HepG2 (cell line): ENCODE data around the gene PTGIS. TPM values are rescaled to one million over a fixed set of nuclear protein-coding genes. Genes with fewer than 3 reads are reported as not detected.

Source experiments
- AHDC1 ChIP-seq: sonication (generic); formaldehyde crosslinking; IDR thresholded peaks from 2 replicates; pipeline ENCODE4 v1.5.1; 2020; ENCODE audit warnings: mild to moderate bottlenecking, missing genetic modification reagents, borderline replicate concordance
- ARID2 ChIP-seq: sonication (generic); formaldehyde crosslinking; IDR thresholded peaks from 2 replicates; pipeline ENCODE4 v1.8.1; 2022; ENCODE audit warnings: mild to moderate bottlenecking, missing genetic modification reagents, borderline replicate concordance
- ATF7-NPFF ChIP-seq: sonication (generic); formaldehyde crosslinking; IDR thresholded peaks from 2 replicates; pipeline ENCODE4 v1.8.1; 2023; ENCODE audit warnings: mild to moderate bottlenecking, low read depth, missing genetic modification reagents, moderate library complexity
- EZH2 ChIP-seq: conservative IDR thresholded peaks from 2 replicates; pipeline ENCODE4 v1.6.1; 2012; ENCODE audit warnings: mild to moderate bottlenecking, low read depth, low read length, moderate library complexity
- GABPA ChIP-seq, 2 experiments: IDR thresholded peaks; 2 replicates each; pipeline ENCODE4 v1.6.1; 2011 to 2016; ENCODE audit warnings: low read depth in 2 of 2, low read length in 1 of 2, missing biosample characterization in 1 of 2, missing genetic modification characterization in 1 of 2
- HDAC6 ChIP-seq: fragments of 200-600 bp; sonication (generic); IDR thresholded peaks from 2 replicates; pipeline ENCODE4 v1.7.0; 2017; ENCODE audit warnings: mild to moderate bottlenecking, antibody characterized with exemption, low read length, low read depth
- HNRNPK ChIP-seq: fragments of 200-400 bp; formaldehyde crosslinking; IDR thresholded peaks from 2 replicates; pipeline ENCODE4 v1.6.1; 2018; ENCODE audit warnings: low read length, low read depth, moderate library complexity, mild to moderate bottlenecking; ENCODE audit not compliant: poor library complexity, severe bottlenecking
- KMT2A ChIP-seq: sonication (generic); formaldehyde crosslinking; IDR thresholded peaks from 2 replicates; pipeline ENCODE4 v1.4.0; 2020; ENCODE audit warnings: missing genetic modification reagents
- MTF2 ChIP-seq: sonication (generic); formaldehyde crosslinking; IDR thresholded peaks from 2 replicates; pipeline ENCODE4 v1.5.0; 2020; ENCODE audit warnings: missing genetic modification reagents, borderline replicate concordance
- NFYB ChIP-seq: sonication (generic); formaldehyde crosslinking; IDR thresholded peaks from 2 replicates; pipeline ENCODE4 v1.4.0; 2020; ENCODE audit warnings: missing genetic modification reagents
- PCBP1 ChIP-seq: fragments of 200-400 bp; formaldehyde crosslinking; IDR thresholded peaks from 2 replicates; pipeline ENCODE4 v1.6.1; 2017; ENCODE audit warnings: mild to moderate bottlenecking, low read depth, low read length, borderline replicate concordance
- SMYD3 ChIP-seq: sonication (generic); formaldehyde crosslinking; IDR thresholded peaks from 2 replicates; pipeline ENCODE4 v1.8.1; 2023; ENCODE audit warnings: mild to moderate bottlenecking, missing genetic modification reagents
- WIZ ChIP-seq: sonication (generic); formaldehyde crosslinking; IDR thresholded peaks from 2 replicates; pipeline ENCODE4 v1.5.1; 2020; ENCODE audit warnings: mild to moderate bottlenecking, missing genetic modification reagents
- ZGPAT ChIP-seq: IDR thresholded peaks from 2 replicates; pipeline ENCODE4 v1.6.1; 2016; ENCODE audit warnings: mild to moderate bottlenecking
- ZNF207 ChIP-seq: fragments of 450-650 bp; IDR thresholded peaks from 2 replicates; pipeline ENCODE4 v1.6.1; 2016; ENCODE audit warnings: antibody characterized with exemption, borderline replicate concordance
- ZNF24 ChIP-seq: fragments of 450-650 bp; IDR thresholded peaks from 2 replicates; pipeline ENCODE4 v1.6.1; 2017; ENCODE audit warnings: antibody characterized with exemption, mild to moderate bottlenecking
- ZNF256 ChIP-seq: sonication (generic); formaldehyde crosslinking; conservative IDR thresholded peaks from 2 replicates; pipeline ENCODE4 v1.4.0; 2020; ENCODE audit warnings: missing genetic modification reagents
- ZNF33B ChIP-seq: sonication (generic); formaldehyde crosslinking; IDR thresholded peaks from 2 replicates; pipeline ENCODE4 v1.5.1; 2020; ENCODE audit warnings: mild to moderate bottlenecking, missing genetic modification reagents
- ZNF350 ChIP-seq: sonication (generic); formaldehyde crosslinking; IDR thresholded peaks from 2 replicates; pipeline ENCODE4 v1.4.0; 2020; ENCODE audit warnings: mild to moderate bottlenecking, low read depth, missing genetic modification reagents, borderline replicate concordance
- ZNF451 ChIP-seq: sonication (generic); formaldehyde crosslinking; IDR thresholded peaks from 2 replicates; pipeline ENCODE4 v1.5.0; 2020; ENCODE audit warnings: mild to moderate bottlenecking, missing genetic modification reagents
- ZNF557 ChIP-seq: sonication (generic); formaldehyde crosslinking; IDR thresholded peaks from 2 replicates; pipeline ENCODE4 v1.4.0; 2020; ENCODE audit warnings: missing genetic modification reagents
- ZNF691 ChIP-seq: sonication (generic); formaldehyde crosslinking; IDR thresholded peaks from 2 replicates; pipeline ENCODE4 v1.4.0; 2020; ENCODE audit warnings: missing genetic modification reagents, low read depth, mild to moderate bottlenecking, borderline replicate concordance
- ZSCAN21 ChIP-seq: sonication (generic); formaldehyde crosslinking; IDR thresholded peaks from 2 replicates; pipeline ENCODE4 v1.8.0; 2022; ENCODE audit warnings: mild to moderate bottlenecking, missing genetic modification reagents, moderate library complexity, borderline replicate concordance
- polyA plus RNA-seq, 8 experiments: library from polyadenylated mRNA; depleted of rRNA in 3 of 8; stranded (reverse) in 7 of 8; unstranded in 1 of 8; fragments of >200 nt; fragmentation: Illumina TruSeq in 4 of 8; extraction: Trizol in 4 of 8; gene quantifications; 2 replicates each; pipeline versions ENCODE4 v1.2.1 to v1.2.3, GENCODE V29; 2011 to 2016; ENCODE audit warnings: low read depth in 4 of 8, missing spikeins in 1 of 8, mixed read lengths in 1 of 8; ENCODE audit not compliant: insufficient read depth in 1 of 8
- total RNA-seq, 5 experiments: library from RNA; depleted of rRNA; stranded (reverse); fragments of >200 nt; fragmentation: Illumina TruSeq; extraction: Trizol; gene quantifications; 2 replicates each; pipeline ENCODE4 v1.2.3, GENCODE V29; 2016; ENCODE audit warnings: low read depth in 1 of 5

The PTGIS gene
- total and polyA plus RNA-seq, 2 of the 13 experiments (the other 11 are each of a cell fraction or from before 2014, with no cell fraction given), result not detected

GRCh38 chr20:49482621-49483017, 85.3 kb downstream of the PTGIS start, which contains the start of gene KCNB1 (continued):
- TF ChIP-seq ZNF350 (peak; percentile 26; the same call in 1 of the 2 replicates), WIZ (CRISPR knock-in tag) (peak; percentile 98), NFYB (CRISPR knock-in tag) (peak; percentile 27; the same call in 1 of the 2 replicates), ARID2 (CRISPR knock-in tag) (peak; percentile 83; the same call in 1 of the 2 replicates), KMT2A (CRISPR knock-in tag) (peak; percentile 50; the same call in 1 of the 2 replicates), ZNF24 (no peak), EZH2 (no peak), ZSCAN21 (0 out of 2 replicates have a peak, but pooled peaks have one; percentile 62), GABPA (IDR thresholded peaks at IDR 0.05; ENCODE audit: low read depth, low read length) (no peak), GABPA (CRISPR knock-in tag; IDR thresholded peaks at IDR 0.05; ENCODE audit: low read depth) (no peak), ZNF33B (CRISPR knock-in tag) (peak; percentile 75; the same call in 1 of the 2 replicates), MTF2 (CRISPR knock-in tag) (0 out of 2 replicates have a peak, but pooled peaks have one; percentile 77), SMYD3 (no peak), ZGPAT (CRISPR knock-in tag) (peak; percentile 79), ZNF691 (peak; percentile 47; the same call in 1 of the 2 replicates), AHDC1 (CRISPR knock-in tag) (no peak), HDAC6 (no peak), ATF7-NPFF (peak; percentile 82), ZNF451 (CRISPR knock-in tag) (peak; percentile 83), PCBP1 (no peak), HNRNPK (no peak), ZNF207 (no peak), ZNF557 (peak; percentile 95), ZNF256 (CRISPR knock-in tag) (peak; percentile 84)
- TF ChIP-seq, all 625 proteins: peak for 328
